ENCODE results near the gene HCRT.
"Not testable (repeated sequence)": the region's sequence is repeated elsewhere in the genome, so short reads cannot be mapped to it uniquely, and the experiment has no call there.

The HCRT gene

GRCh38 chr17:42184713-42185620 lies at the start of gene HCRT:
Gene HCRT, minus strand, starts transcription at chr17:42185452. Its CDS starts 87 bp downstream, at chr17:42185365.
- peaks cover 7% of the 10 kb centered on the region; the same call in 1 of the 2 replicates for H4K20me1 ChIP-seq
- H3K9me3 ChIP-seq: no peaks in the 10 kb centered on the region
- peak within 1 kb of the TSS; percentile 87 for H3K4me2 ChIP-seq
- H3K27me3 ChIP-seq: peaks cover 45% of the 10 kb centered on the region
- H3K36me3 ChIP-seq: no peaks in the 10 kb centered on the region
- H3K4me1 ChIP-seq: peaks cover 50% of the 10 kb centered on the region
- no peak within 1 kb of the TSS for H3K27ac ChIP-seq
- peak within 1 kb of the TSS; percentile 73 for H3K9ac ChIP-seq
- H3K4me3 ChIP-seq: peak within 1 kb of the TSS; percentile 70
- no peak for TF ChIP-seq Cebpa-rat (IDR thresholded peaks at IDR 0.05)

- Histone ChIP-seq H3K4me2 (peak overlapping the region; percentile 68), H4K20me1 (peaks cover 41% of the 10 kb centered on the region; the same call in 1 of the 2 replicates), H3K4me3 (no peak overlapping the region), H3K36me3 (peaks cover 14% of the 10 kb centered on the region), H3K27me3 (no peaks in the 10 kb centered on the region), H3K27ac (peak overlapping the region; percentile 50), H3K9me3 (no peaks in the 10 kb centered on the region), H3K9ac (peak overlapping the region; percentile 11), H3K4me1 (peaks cover 38% of the 10 kb centered on the region)
- no peak for TF ChIP-seq Cebpa-rat (IDR thresholded peaks at IDR 0.05)
Measured at GRCh38 chr17:42233994-42234393, 48.7 kb upstream of the HCRT start.

GRCh38 chr17:42233156-42233555 lies 47.9 kb upstream of the HCRT start:
- Histone ChIP-seq H3K27ac (no peak overlapping the region), H3K4me2 (peak overlapping the region; percentile 68; the same call in 1 of the 2 replicates)

GRCh38 chr17:42230225-42230624 lies 45.0 kb upstream of the HCRT start:
- no peak overlapping the region for H3K27ac ChIP-seq
- H3K4me3 ChIP-seq: no peak overlapping the region
- no peaks in the 10 kb centered on the region for H3K9me3 ChIP-seq
- H3K27me3 ChIP-seq: no peaks in the 10 kb centered on the region
- peaks cover 39% of the 10 kb centered on the region; the same call in 1 of the 2 replicates for H4K20me1 ChIP-seq
- peaks cover 39% of the 10 kb centered on the region for H3K4me1 ChIP-seq
- H3K9ac ChIP-seq: no peak overlapping the region
- TF ChIP-seq Cebpa-rat (IDR thresholded peaks at IDR 0.05): no peak
- no peak overlapping the region for H3K4me2 ChIP-seq
- H3K36me3 ChIP-seq: peaks cover 45% of the 10 kb centered on the region

More at GRCh38 chr17:42233156-42233555, 47.9 kb upstream of the HCRT start:
- no peak overlapping the region for H3K9ac ChIP-seq
- peaks cover 41% of the 10 kb centered on the region; the same call in 1 of the 2 replicates for H4K20me1 ChIP-seq
- H3K9me3 ChIP-seq: no peaks in the 10 kb centered on the region
- H3K27me3 ChIP-seq: no peaks in the 10 kb centered on the region
- peaks cover 18% of the 10 kb centered on the region for H3K36me3 ChIP-seq
- peaks cover 34% of the 10 kb centered on the region for H3K4me1 ChIP-seq
- no peak overlapping the region for H3K4me3 ChIP-seq
- TF ChIP-seq Cebpa-rat (IDR thresholded peaks at IDR 0.05): no peak

- H4K20me1 ChIP-seq: peaks cover 46% of the 10 kb centered on the region; the same call in 1 of the 2 replicates
- no peak overlapping the region for H3K4me3 ChIP-seq
- no peak overlapping the region for H3K4me2 ChIP-seq
- H3K4me1 ChIP-seq: peaks cover 18% of the 10 kb centered on the region; the same call in 1 of the 2 replicates
- no peak for TF ChIP-seq Cebpa-rat (IDR thresholded peaks at IDR 0.05)
- H3K36me3 ChIP-seq: peaks cover 67% of the 10 kb centered on the region
- H3K27me3 ChIP-seq: no peaks in the 10 kb centered on the region
- no peak overlapping the region for H3K27ac ChIP-seq
- H3K9me3 ChIP-seq: no peaks in the 10 kb centered on the region
- H3K9ac ChIP-seq: no peak overlapping the region
Measured at GRCh38 chr17:42227849-42228700, 42.8 kb upstream of the HCRT start.

- H4K20me1 ChIP-seq: peaks cover 40% of the 10 kb centered on the region; the same call in 1 of the 2 replicates
- H3K4me1 ChIP-seq: peaks cover 13% of the 10 kb centered on the region; the same call in 1 of the 2 replicates
- no peak overlapping the region for H3K4me3 ChIP-seq
- no peak overlapping the region for H3K27ac ChIP-seq
- H3K4me2 ChIP-seq: no peak overlapping the region
- H3K9ac ChIP-seq: no peak overlapping the region
- no peaks in the 10 kb centered on the region for H3K9me3 ChIP-seq
- peaks cover 83% of the 10 kb centered on the region for H3K36me3 ChIP-seq
- no peak for TF ChIP-seq Cebpa-rat (IDR thresholded peaks at IDR 0.05)
- no peaks in the 10 kb centered on the region for H3K27me3 ChIP-seq
Measured at GRCh38 chr17:42225646-42226045, 40.4 kb upstream of the HCRT start.

- Histone ChIP-seq H3K4me3 (no peak overlapping the region), H3K36me3 (peaks cover 93% of the 10 kb centered on the region), H3K4me1 (peaks cover 13% of the 10 kb centered on the region; the same call in 1 of the 2 replicates), H3K9ac (no peak overlapping the region), H3K9me3 (no peaks in the 10 kb centered on the region), H3K27me3 (no peaks in the 10 kb centered on the region), H4K20me1 (peaks cover 31% of the 10 kb centered on the region; the same call in 1 of the 2 replicates), H3K27ac (no peak overlapping the region), H3K4me2 (no peak overlapping the region)
- TF ChIP-seq Cebpa-rat (IDR thresholded peaks at IDR 0.05): no peak
Measured at GRCh38 chr17:42224651-42225050, 39.4 kb upstream of the HCRT start.

- peaks cover 92% of the 10 kb centered on the region for H3K36me3 ChIP-seq
- H3K9ac ChIP-seq: no peak overlapping the region
- no peaks in the 10 kb centered on the region for H3K9me3 ChIP-seq
- H3K4me3 ChIP-seq: no peak overlapping the region
- no peaks in the 10 kb centered on the region for H3K27me3 ChIP-seq
- no peak for TF ChIP-seq Cebpa-rat (IDR thresholded peaks at IDR 0.05)
- H3K4me1 ChIP-seq: no peaks in the 10 kb centered on the region
- H3K4me2 ChIP-seq: no peak overlapping the region
- 0 out of 2 replicates have a peak, but pooled peaks cover 10% of the 10 kb centered on the region for H4K20me1 ChIP-seq
- H3K27ac ChIP-seq: no peak overlapping the region
Measured at GRCh38 chr17:42221886-42222745, 36.9 kb upstream of the HCRT start.

GRCh38 chr17:42219280-42219679 lies 34.0 kb upstream of the HCRT start:
- not testable (repeated sequence) for H3K4me3 ChIP-seq, H4K20me1 ChIP-seq, H3K9me3 ChIP-seq, H3K4me2 ChIP-seq, H3K27ac ChIP-seq, H3K4me1 ChIP-seq, H3K27me3 ChIP-seq, H3K9ac ChIP-seq
- peaks cover 93% of the 10 kb centered on the region for H3K36me3 ChIP-seq

Data from BLaER1 (cell line).